Testis (tissue), 5 donors: ENCODE measurements around the gene OR1K1. TPM values are rescaled to one million over a fixed set of nuclear protein-coding genes. Genes with fewer than 3 reads are reported as not detected.

Experiments
- DNase-seq: peaks from one replicate; pipeline ENCODE4 v3.0.0-alpha.2; 2019
- H3K27ac ChIP-seq, 2 donors: fragments of 200-600 bp; sonication (generic); one replicate each; pipeline ENCODE4 v1.5.1; 2019
- H3K27me3 ChIP-seq: fragments of 200-600 bp; sonication (generic); one replicate; pipeline ENCODE4 v1.5.1; 2019
- H3K36me3 ChIP-seq: fragments of 200-600 bp; sonication (generic); one replicate; pipeline ENCODE4 v1.5.1; 2017; ENCODE audit warnings: low read depth; ENCODE audit errors: missing control alignments
- H3K4me1 ChIP-seq: fragments of 200-600 bp; sonication (generic); one replicate; pipeline ENCODE4 v1.5.1; 2019
- H3K4me3 ChIP-seq, 2 donors: fragments of 200-600 bp; sonication (generic); one replicate each; pipeline ENCODE4 v1.5.1; 2017 to 2019
- H3K9me3 ChIP-seq: fragments of 200-600 bp; sonication (generic); one replicate; pipeline ENCODE4 v1.5.1; 2017
- POLR2A ChIP-seq: fragments of 450-650 bp; IDR thresholded peaks from one replicate; pipeline ENCODE4 v1.6.1; 2017; ENCODE audit warnings: antibody characterized with exemption, mild to moderate bottlenecking, moderate library complexity
- WGBS, 2 donors: methylation state at CpG; one replicate each; pipeline ENCODE4 v1.1.5; 2018; 5-methylcytosine and 5-hydroxymethylcytosine counted together
- intact Hi-C: fragments of 100-400 bp; cut with DNase I; formaldehyde crosslinking; loops from one replicate; pipeline ENCODE4 v1.15.1; 2023; ENCODE audit warnings: low total_unique reads
- long read RNA-seq, 2 donors: transcript quantifications; one replicate each; lab custom pipeline, GENCODE V29; 2026
- polyA plus RNA-seq: library from polyadenylated mRNA; stranded (reverse); fragments of 350-450 nt; fragmentation: Illumina TruSeq; extraction: RNeasy Lipid Tissue Mini Kit (QIAGEN cat#74804); gene quantifications from one replicate; pipeline ENCODE4 v1.2.3, GENCODE V29; 2014; ENCODE audit warnings: low read depth, low replicate concordance; ENCODE audit not compliant: insufficient read depth
- total RNA-seq, 2 donors: library from RNA; depleted of rRNA; stranded (reverse); fragments of >200 nt; gene quantifications; one replicate each; pipeline ENCODE4 v1.2.3, GENCODE V29; 2016
- TF ChIP-seq, protein P1 (sequence below), 3 experiments: fragments of 450-650 bp in 2 of 3; fragments of 200-600 bp in 1 of 3; sonication (generic) in 1 of 3; IDR thresholded peaks; one replicate each; pipeline ENCODE4 v1.5.1; 2016 to 2019; ENCODE audit warnings: antibody characterized with exemption in 3 of 3, mild to moderate bottlenecking in 2 of 3, moderate library complexity in 1 of 3

The OR1K1 gene, protein sequence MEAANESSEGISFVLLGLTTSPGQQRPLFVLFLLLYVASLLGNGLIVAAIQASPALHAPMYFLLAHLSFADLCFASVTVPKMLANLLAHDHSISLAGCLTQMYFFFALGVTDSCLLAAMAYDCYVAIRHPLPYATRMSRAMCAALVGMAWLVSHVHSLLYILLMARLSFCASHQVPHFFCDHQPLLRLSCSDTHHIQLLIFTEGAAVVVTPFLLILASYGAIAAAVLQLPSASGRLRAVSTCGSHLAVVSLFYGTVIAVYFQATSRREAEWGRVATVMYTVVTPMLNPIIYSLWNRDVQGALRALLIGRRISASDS
- not detected for total RNA-seq
- not detected for polyA plus RNA-seq
- long read RNA-seq, donor 1, result 0 reads
- long read RNA-seq, donor 2, result 0 reads

DNA sequence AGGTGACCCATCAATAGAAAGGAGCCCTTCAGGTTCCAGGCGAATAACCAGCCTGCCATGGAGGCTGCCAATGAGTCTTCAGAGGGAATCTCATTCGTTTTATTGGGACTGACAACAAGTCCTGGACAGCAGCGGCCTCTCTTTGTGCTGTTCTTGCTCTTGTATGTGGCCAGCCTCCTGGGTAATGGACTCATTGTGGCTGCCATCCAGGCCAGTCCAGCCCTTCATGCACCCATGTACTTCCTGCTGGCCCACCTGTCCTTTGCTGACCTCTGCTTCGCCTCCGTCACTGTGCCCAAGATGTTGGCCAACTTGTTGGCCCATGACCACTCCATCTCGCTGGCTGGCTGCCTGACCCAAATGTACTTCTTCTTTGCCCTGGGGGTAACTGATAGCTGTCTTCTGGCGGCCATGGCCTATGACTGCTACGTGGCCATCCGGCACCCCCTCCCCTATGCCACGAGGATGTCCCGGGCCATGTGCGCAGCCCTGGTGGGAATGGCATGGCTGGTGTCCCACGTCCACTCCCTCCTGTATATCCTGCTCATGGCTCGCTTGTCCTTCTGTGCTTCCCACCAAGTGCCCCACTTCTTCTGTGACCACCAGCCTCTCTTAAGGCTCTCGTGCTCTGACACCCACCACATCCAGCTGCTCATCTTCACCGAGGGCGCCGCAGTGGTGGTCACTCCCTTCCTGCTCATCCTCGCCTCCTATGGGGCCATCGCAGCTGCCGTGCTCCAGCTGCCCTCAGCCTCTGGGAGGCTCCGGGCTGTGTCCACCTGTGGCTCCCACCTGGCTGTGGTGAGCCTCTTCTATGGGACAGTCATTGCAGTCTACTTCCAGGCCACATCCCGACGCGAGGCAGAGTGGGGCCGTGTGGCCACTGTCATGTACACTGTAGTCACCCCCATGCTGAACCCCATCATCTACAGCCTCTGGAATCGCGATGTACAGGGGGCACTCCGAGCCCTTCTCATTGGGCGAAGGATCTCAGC, at the start of gene OR1K1:
Gene OR1K1, plus strand, starts transcription at position 58 of the 995 bp plus-strand sequence. Its CDS starts 0 bp downstream, at position 58.
- 93 to 95% methylated on average over 25 to 30 of the region's 30 CpGs for WGBS, 2 donors
- Histone ChIP-seq H3K36me3 (no peaks in the 10 kb centered on the region), H3K4me3 (no peak within 1 kb of the TSS), H3K9me3 (no peaks in the 10 kb centered on the region), H3K27me3 (no peaks in the 10 kb centered on the region), H3K27ac (no peak within 1 kb of the TSS), H3K4me1 (no peaks in the 10 kb centered on the region)
- intact Hi-C loops, result no loop called here
- no peak for DNase-seq
- TF ChIP-seq, protein P1, sequence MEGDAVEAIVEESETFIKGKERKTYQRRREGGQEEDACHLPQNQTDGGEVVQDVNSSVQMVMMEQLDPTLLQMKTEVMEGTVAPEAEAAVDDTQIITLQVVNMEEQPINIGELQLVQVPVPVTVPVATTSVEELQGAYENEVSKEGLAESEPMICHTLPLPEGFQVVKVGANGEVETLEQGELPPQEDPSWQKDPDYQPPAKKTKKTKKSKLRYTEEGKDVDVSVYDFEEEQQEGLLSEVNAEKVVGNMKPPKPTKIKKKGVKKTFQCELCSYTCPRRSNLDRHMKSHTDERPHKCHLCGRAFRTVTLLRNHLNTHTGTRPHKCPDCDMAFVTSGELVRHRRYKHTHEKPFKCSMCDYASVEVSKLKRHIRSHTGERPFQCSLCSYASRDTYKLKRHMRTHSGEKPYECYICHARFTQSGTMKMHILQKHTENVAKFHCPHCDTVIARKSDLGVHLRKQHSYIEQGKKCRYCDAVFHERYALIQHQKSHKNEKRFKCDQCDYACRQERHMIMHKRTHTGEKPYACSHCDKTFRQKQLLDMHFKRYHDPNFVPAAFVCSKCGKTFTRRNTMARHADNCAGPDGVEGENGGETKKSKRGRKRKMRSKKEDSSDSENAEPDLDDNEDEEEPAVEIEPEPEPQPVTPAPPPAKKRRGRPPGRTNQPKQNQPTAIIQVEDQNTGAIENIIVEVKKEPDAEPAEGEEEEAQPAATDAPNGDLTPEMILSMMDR (IDR thresholded peaks at IDR 0.05), result no peak
- no peak for TF ChIP-seq POLR2A

DNA sequence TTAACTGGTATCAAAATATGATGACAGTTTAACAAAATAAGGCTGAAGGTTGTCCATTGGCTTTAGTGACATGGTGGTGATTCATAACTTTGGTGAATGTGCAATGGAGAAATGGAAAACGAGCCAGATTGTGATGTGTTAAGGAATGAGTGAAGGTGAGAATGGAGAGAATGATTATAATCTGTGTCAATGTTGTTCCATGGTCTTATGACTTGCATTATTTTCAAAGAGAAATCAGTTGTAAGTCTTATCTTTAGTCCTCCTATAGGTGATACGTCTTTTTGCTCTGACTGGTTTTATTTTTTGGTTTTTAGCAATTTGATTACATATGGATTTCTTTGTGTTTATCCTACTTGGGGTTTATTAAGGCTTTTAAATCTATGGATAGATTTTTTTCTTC, 45.1 kb upstream of the OR1K1 start:
- intact Hi-C loops, result no loop called here
- Histone ChIP-seq H3K27me3 (no peaks in the 10 kb centered on the region), H3K27ac (no peak overlapping the region), H3K36me3 (no peaks in the 10 kb centered on the region), H3K4me3 (no peak overlapping the region), H3K9me3 (no peaks in the 10 kb centered on the region), H3K4me1 (no peaks in the 10 kb centered on the region)
- no peak for DNase-seq
- TF ChIP-seq POLR2A, result no peak
- TF ChIP-seq, protein P1 (IDR thresholded peaks at IDR 0.05), result no peak
- WGBS, 2 donors, result 29 to 37% methylated on average over 2 of the region's 2 CpGs

DNA sequence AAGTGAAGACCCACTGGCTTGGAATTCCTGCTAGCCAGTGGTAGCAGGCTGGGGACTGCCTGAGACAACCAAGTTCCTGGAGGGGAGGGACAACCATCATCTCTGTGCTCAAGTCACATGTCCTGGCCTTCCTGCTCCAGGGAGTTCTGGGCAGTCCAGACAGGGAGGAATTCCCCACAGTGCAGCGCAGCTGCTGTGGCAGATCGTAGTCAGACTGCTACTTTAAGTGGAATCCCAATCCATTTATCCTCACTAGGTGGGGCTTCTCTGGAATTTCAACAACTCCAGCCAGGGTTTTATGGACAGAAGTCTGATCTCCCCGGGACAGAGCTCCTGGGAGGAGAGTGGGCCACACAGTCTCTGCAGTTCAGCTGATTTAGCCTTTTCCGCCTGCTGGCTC, 32.1 kb upstream of the OR1K1 start:
- H3K4me1 ChIP-seq, result no peaks in the 10 kb centered on the region
- H3K27ac ChIP-seq, result no peak overlapping the region
- WGBS, 2 donors, result 78 to 100% methylated on average over 1 to 4 of the region's 4 CpGs
- DNase-seq, result no peak
- no peak for TF ChIP-seq POLR2A
- TF ChIP-seq, protein P1 (IDR thresholded peaks at IDR 0.05), result no peak
- intact Hi-C loops, result no loop called here
- no peaks in the 10 kb centered on the region for H3K9me3 ChIP-seq
- no peak overlapping the region for H3K4me3 ChIP-seq
- H3K27me3 ChIP-seq, result no peaks in the 10 kb centered on the region
- H3K36me3 ChIP-seq, result no peaks in the 10 kb centered on the region

DNA sequence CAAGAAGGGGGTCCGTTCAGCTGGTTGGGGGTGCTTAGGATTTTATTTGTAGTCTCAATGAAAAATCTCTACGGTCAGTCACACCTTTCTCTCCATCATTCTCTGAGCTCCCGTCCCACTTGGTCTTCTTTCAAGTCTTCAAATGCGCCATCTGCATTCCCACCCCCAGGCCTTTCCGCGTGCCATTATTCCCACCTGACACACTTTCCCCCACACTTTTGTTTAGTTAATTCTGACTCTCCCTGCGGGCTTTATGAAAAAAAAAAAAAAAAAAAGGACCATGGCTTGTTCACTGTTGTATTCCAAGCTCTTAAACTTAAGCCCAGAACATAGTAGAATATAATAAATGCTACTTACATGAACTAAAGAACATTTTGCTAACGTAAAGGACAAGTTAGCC, 22.9 kb upstream of the OR1K1 start:
- no peaks in the 10 kb centered on the region for H3K4me1 ChIP-seq
- no peak overlapping the region for H3K27ac ChIP-seq
- H3K4me3 ChIP-seq, result no peak overlapping the region
- intact Hi-C loops, result no loop called here
- TF ChIP-seq, protein P1 (IDR thresholded peaks at IDR 0.05), result no peak
- TF ChIP-seq POLR2A, result no peak
- no peaks in the 10 kb centered on the region for H3K36me3 ChIP-seq
- 88 to 90% methylated on average over 8 of the region's 8 CpGs for WGBS, 2 donors
- H3K27me3 ChIP-seq, result no peaks in the 10 kb centered on the region
- H3K9me3 ChIP-seq, result no peaks in the 10 kb centered on the region
- DNase-seq, result no peak
